Ovary (tissue), 3 donors: ENCODE results near the gene CFAP107.

Experiments used
- CTCF ChIP-seq, 3 donors: fragments of 450-650 bp in 2 of 3; fragments of 200-600 bp in 1 of 3; IDR thresholded peaks; one replicate each; pipeline versions ENCODE4 v1.5.1 to v1.8.0; 2016 to 2022; ENCODE audit warnings: antibody characterized with exemption in 3 of 3, mild to moderate bottlenecking in 1 of 3
- EP300 ChIP-seq: sonication (generic); formaldehyde crosslinking; IDR thresholded peaks from one replicate; pipeline ENCODE4 v1.6.1; 2017; ENCODE audit warnings: antibody characterized with exemption
- POLR2A ChIP-seq: fragments of 450-650 bp; IDR thresholded peaks from one replicate; pipeline ENCODE4 v1.6.1; 2017; ENCODE audit warnings: antibody characterized with exemption, mild to moderate bottlenecking, moderate library complexity
- donor health status: DM: no; HTN: no; CAD: no.

GRCh38 chr1:12709091-12709491 is 36.9 kb upstream of the CFAP107 start:
- TF ChIP-seq CTCF (IDR thresholded peaks at IDR 0.05) = no peak
- TF ChIP-seq EP300 = no peak
- no peak for TF ChIP-seq POLR2A
